Endodermal cell (in vitro differentiated cells): Measurements from ENCODE around the gene SNRPA. TPM values are rescaled to one million over a fixed set of nuclear protein-coding genes. Genes with fewer than 3 reads are reported as not detected.

Experiments used
- DNase-seq: peaks from one replicate; pipeline ENCODE4 v3.0.0-alpha.2; 2017
- H3K27ac ChIP-seq: 2 replicates; pipeline ENCODE4 v1.5.1; 2013; ENCODE audit warnings: mild to moderate bottlenecking, low read depth, low read length, moderate library complexity
- H3K27me3 ChIP-seq: 2 replicates; pipeline ENCODE4 v1.6.1; 2013; ENCODE audit warnings: mild to moderate bottlenecking, low read length, moderate library complexity; ENCODE audit not compliant: insufficient read depth, control insufficient read depth, poor library complexity, severe bottlenecking
- H3K36me3 ChIP-seq: 2 replicates; pipeline ENCODE4 v1.7.0; 2013; ENCODE audit warnings: mild to moderate bottlenecking, low read length, moderate library complexity; ENCODE audit not compliant: control insufficient read depth, insufficient read depth
- H3K4me1 ChIP-seq: one replicate; pipeline ENCODE4 v1.7.0; 2013; ENCODE audit warnings: low read length; ENCODE audit not compliant: control insufficient read depth, insufficient read depth
- H3K4me3 ChIP-seq: 2 replicates; pipeline ENCODE4 v1.5.1; 2013; ENCODE audit warnings: mild to moderate bottlenecking, low read length, moderate library complexity
- H3K9ac ChIP-seq: 2 replicates; pipeline ENCODE4 v1.6.1; 2013; ENCODE audit warnings: mild to moderate bottlenecking, low read length, moderate library complexity; ENCODE audit not compliant: poor library complexity, severe bottlenecking; ENCODE audit errors: extremely low read depth
- H3K9me3 ChIP-seq: 2 replicates; pipeline ENCODE4 v1.6.1; 2013; ENCODE audit warnings: mild to moderate bottlenecking, low read length, moderate library complexity; ENCODE audit not compliant: control insufficient read depth
- H3K27ac Mint-ChIP-seq: 2 replicates; pipeline ENCODE4 v1.8.0; 2020; ENCODE audit warnings: mixed read lengths
- H3K27me3 Mint-ChIP-seq: 2 replicates; pipeline ENCODE4 v1.8.0; 2021; ENCODE audit warnings: mild to moderate bottlenecking, mixed read lengths; ENCODE audit not compliant: insufficient read depth
- H3K36me3 Mint-ChIP-seq: 2 replicates; pipeline ENCODE4 v1.8.0; 2020; ENCODE audit warnings: low read depth, mixed read lengths
- H3K4me1 Mint-ChIP-seq: 2 replicates; pipeline ENCODE4 v1.8.0; 2020; ENCODE audit warnings: mixed read lengths
- H3K4me3 Mint-ChIP-seq: 2 replicates; pipeline ENCODE4 v1.8.0; 2020; ENCODE audit warnings: mild to moderate bottlenecking, moderate library complexity, mixed read lengths
- H3K9me3 Mint-ChIP-seq: 2 replicates; pipeline ENCODE4 v1.8.0; 2020; ENCODE audit warnings: mild to moderate bottlenecking, mixed read lengths
- WGBS, 2 experiments: methylation state at CpG; one replicate each; pipeline versions ENCODE4 v1.1.5 to v1.1.7; 2013; ENCODE audit warnings: missing lambda C conversion rate in 2 of 2, mixed read lengths in 1 of 2; ENCODE audit not compliant: insufficient coverage in 1 of 2, insufficient read length in 1 of 2; 5-methylcytosine and 5-hydroxymethylcytosine counted together
- total RNA-seq, 2 donors: library from RNA; stranded (reverse); fragmentation: NEBNext Ultra II Directional in 1 of 2; extraction: Animal tissue kit (Norgen Biotek cat#: 25700) in 1 of 2; gene quantifications; 2 replicates in 1 of 2; 3 replicates in 1 of 2; pipeline ENCODE4 v1.2.1, GENCODE V29; 2021
- TF ChIP-seq, protein P1 (sequence below): fragments of 200-600 bp; sonication (generic); conservative IDR thresholded peaks from 2 replicates; pipeline ENCODE4 v1.5.0; 2021; ENCODE audit warnings: antibody characterized with exemption, mild to moderate bottlenecking

The SNRPA gene
- total RNA-seq, 2 donors from 2014 or later = 160 to 199 TPM

DNA sequence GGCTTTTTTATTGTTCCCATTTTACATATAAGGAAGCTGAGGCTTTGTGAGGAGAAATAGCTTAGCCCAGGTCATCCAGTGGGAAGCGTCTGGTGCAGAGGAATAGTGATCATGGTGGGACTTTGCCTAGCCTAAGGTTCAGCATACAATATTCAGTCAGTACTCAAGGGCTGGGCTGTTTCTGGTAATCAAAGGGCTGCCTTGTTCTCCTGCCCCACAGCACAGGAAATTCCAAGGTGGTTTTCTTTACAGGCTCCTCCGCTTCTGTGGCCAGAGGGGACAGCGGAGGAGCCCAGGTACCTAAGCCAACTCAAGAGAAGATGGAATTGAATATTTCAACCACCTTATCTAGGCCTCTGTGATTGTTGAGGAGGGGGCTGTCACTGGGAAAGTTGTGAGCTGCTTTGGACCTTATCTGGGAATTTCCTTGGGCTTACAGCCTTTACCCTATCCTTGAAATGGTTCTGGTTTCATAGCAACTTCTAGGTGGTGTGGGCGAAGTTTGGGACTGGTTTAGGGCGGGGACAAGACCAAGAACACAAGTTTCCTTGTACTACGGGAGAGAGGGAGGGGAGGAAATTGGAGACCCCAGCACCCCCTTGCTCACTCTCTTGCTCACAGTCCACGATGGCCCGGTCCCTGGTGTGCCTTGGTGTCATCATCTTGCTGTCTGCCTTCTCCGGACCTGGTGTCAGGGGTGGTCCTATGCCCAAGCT is 24.1 kb downstream of the SNRPA start, which contains the start of gene MIA:
Gene MIA (plus strand): TSS at position 606 of the 716 bp plus-strand sequence. CDS start 22 bp downstream, at position 628.
- TF ChIP-seq, protein P1, sequence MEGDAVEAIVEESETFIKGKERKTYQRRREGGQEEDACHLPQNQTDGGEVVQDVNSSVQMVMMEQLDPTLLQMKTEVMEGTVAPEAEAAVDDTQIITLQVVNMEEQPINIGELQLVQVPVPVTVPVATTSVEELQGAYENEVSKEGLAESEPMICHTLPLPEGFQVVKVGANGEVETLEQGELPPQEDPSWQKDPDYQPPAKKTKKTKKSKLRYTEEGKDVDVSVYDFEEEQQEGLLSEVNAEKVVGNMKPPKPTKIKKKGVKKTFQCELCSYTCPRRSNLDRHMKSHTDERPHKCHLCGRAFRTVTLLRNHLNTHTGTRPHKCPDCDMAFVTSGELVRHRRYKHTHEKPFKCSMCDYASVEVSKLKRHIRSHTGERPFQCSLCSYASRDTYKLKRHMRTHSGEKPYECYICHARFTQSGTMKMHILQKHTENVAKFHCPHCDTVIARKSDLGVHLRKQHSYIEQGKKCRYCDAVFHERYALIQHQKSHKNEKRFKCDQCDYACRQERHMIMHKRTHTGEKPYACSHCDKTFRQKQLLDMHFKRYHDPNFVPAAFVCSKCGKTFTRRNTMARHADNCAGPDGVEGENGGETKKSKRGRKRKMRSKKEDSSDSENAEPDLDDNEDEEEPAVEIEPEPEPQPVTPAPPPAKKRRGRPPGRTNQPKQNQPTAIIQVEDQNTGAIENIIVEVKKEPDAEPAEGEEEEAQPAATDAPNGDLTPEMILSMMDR = no peak
- H3K4me1 ChIP-seq = no peaks in the 10 kb centered on the region
- no peaks in the 10 kb centered on the region for H3K27me3 Mint-ChIP-seq
- no peaks in the 10 kb centered on the region for H3K36me3 ChIP-seq
- no peaks in the 10 kb centered on the region for H3K27me3 ChIP-seq
- no peak within 1 kb of the TSS for H3K27ac ChIP-seq
- DNase-seq = no peak
- H3K36me3 Mint-ChIP-seq = peaks cover 10% of the 10 kb centered on the region
- H3K27ac Mint-ChIP-seq = no peak within 1 kb of the TSS
- no peak within 1 kb of the TSS for H3K4me3 ChIP-seq
- WGBS, 2 experiments = 86 to 87% methylated on average over 1 to 9 of the region's 9 CpGs
- no peaks in the 10 kb centered on the region for H3K9me3 Mint-ChIP-seq
- H3K9ac ChIP-seq = no peak within 1 kb of the TSS
- H3K4me1 Mint-ChIP-seq = peaks cover 7% of the 10 kb centered on the region
- no peaks in the 10 kb centered on the region for H3K9me3 ChIP-seq
- H3K4me3 Mint-ChIP-seq = no peak within 1 kb of the TSS

GRCh38 chr19:40775632-40776022 is 24.6 kb downstream of the SNRPA start:
- no peaks in the 10 kb centered on the region for H3K9me3 ChIP-seq
- TF ChIP-seq, protein P1 = no peak
- no peaks in the 10 kb centered on the region for H3K4me1 ChIP-seq
- no peak overlapping the region for H3K4me3 Mint-ChIP-seq
- DNase-seq = no peak
- no peaks in the 10 kb centered on the region for H3K9me3 Mint-ChIP-seq
- WGBS, 2 experiments = 96% methylated on average over 8 of the region's 10 CpGs; no CpG with 5 or more reads in 1 of the 2 experiments
- H3K36me3 ChIP-seq = no peaks in the 10 kb centered on the region
- peaks cover 7% of the 10 kb centered on the region for H3K4me1 Mint-ChIP-seq
- H3K27ac ChIP-seq = no peak overlapping the region
- no peak overlapping the region for H3K27ac Mint-ChIP-seq
- no peak overlapping the region for H3K4me3 ChIP-seq
- peaks cover 11% of the 10 kb centered on the region for H3K36me3 Mint-ChIP-seq
- no peaks in the 10 kb centered on the region for H3K27me3 Mint-ChIP-seq
- no peak overlapping the region for H3K9ac ChIP-seq
- H3K27me3 ChIP-seq = no peaks in the 10 kb centered on the region

DNA sequence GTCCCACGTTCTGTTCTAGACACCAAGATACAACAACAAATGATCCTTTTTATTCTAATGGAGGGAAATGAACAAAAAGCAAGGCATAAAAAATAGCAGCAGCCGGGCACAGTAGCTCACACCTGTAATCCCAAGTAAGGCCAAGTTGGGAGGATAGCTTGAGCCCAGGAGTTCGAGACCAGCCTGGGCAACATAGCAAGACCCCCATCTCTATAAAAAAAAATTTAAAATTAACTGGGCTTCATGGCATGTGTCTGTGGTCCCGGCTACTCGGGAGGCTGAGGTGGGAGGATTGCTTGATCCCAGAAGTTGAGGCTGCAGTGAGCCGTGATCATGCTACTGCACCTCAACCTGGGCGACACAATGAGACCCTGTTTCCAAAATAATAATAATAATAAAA is 25.4 kb downstream of the SNRPA start:
- Histone ChIP-seq H3K36me3 (no peaks in the 10 kb centered on the region), H3K4me3 (no peak overlapping the region), H3K27me3 (no peaks in the 10 kb centered on the region), H3K27ac (no peak overlapping the region), H3K9me3 (no peaks in the 10 kb centered on the region), H3K4me1 (no peaks in the 10 kb centered on the region), H3K9ac (no peak overlapping the region)
- H3K4me1 Mint-ChIP-seq = peaks cover 7% of the 10 kb centered on the region
- no peak overlapping the region for H3K27ac Mint-ChIP-seq
- H3K36me3 Mint-ChIP-seq = peaks cover 5% of the 10 kb centered on the region
- H3K4me3 Mint-ChIP-seq = no peak overlapping the region
- no peaks in the 10 kb centered on the region for H3K9me3 Mint-ChIP-seq
- DNase-seq = no peak
- H3K27me3 Mint-ChIP-seq = no peaks in the 10 kb centered on the region
- 69 to 79% methylated on average over 5 to 6 of the region's 7 CpGs for WGBS, 2 experiments
- TF ChIP-seq, protein P1 = no peak
